Amygdala (tissue), 56 donors: Measurements from ENCODE around the gene RIMS1.
"Not testable (repeated sequence)": the region's sequence is repeated elsewhere in the genome, so short reads cannot be mapped to it uniquely, and the experiment has no call there.

Source experiments
- DNase-seq, 56 donors: peaks; one replicate each; lab custom pipeline; 2025; lab: John Stamatoyannopoulos, UW

RIMS1 gene

GRCh38 chr6:72296375-72296774 lies 410.0 kb downstream of the RIMS1 start:
- no peak for DNase-seq

GRCh38 chr6:72305971-72306370 lies 419.6 kb downstream of the RIMS1 start:
- no peak for DNase-seq

GRCh38 chr6:72316675-72317380 lies 430.5 kb downstream of the RIMS1 start:
- no peak for DNase-seq

GRCh38 chr6:72321788-72322187 lies 435.4 kb downstream of the RIMS1 start:
- DNase-seq = no peak

DNA sequence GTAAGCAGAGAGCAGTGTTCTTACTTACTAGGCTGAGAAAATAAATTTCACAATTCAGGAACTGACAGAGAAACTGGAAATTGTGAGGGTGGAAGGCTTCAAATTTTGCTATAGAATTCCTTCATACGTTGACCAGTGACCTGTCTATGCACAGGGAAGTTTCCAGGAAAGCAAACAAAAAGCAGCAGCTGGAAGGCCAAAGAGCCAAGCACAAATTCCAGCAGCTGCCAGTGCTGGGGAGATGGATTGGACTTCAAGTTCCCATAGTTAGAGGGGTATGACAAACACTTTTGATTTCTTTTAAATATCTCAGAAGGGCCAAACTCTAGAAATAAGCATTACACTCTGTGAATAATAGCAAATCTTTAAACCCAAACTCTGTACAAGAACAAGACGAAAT lies 436.4 kb downstream of the RIMS1 start:
- DNase-seq = no peak

DNA sequence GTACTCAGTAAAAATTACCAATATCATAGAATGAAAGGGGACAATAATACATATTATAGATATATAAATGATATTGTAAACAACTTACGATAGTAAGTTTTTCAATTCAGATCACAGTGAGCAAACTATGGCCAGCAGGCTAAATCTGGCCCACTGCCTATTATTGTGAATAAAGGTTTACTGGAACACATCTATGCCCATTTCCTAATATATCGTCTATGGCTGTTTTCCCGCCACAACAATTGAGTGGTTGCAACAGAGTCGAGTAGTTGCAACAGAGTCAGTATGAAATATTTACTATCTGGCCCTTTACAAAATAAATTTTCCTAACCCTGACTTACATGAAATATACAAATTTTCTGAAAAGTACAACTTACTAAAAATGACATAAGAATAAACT lies 438.2 kb downstream of the RIMS1 start:
- DNase-seq = no peak

- no peak for DNase-seq
Measured at GRCh38 chr6:72328775-72329174, 442.4 kb downstream of the RIMS1 start.

DNA sequence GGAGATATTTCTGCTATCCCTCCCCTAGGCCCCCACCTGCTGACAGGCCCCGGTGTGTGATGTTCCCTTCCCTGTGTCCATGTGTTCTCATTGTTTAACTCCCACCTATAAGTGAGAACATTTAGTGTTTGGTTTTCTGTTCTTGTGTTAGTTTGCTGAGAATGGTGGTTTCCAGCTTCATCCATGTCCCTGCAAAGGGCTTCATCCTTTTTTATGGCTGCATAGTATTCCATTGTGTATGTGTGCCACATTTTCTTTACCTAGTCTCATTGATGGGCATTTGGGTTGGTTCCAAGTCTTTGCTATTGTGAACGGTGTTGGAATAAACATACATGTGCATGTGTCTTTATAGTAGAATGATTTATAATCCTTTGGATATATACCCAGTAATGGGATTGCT lies 448.9 kb downstream of the RIMS1 start:
- not testable (repeated sequence) for DNase-seq

- DNase-seq = no peak
Measured at GRCh38 chr6:72348926-72349325, 462.6 kb downstream of the RIMS1 start.

DNA sequence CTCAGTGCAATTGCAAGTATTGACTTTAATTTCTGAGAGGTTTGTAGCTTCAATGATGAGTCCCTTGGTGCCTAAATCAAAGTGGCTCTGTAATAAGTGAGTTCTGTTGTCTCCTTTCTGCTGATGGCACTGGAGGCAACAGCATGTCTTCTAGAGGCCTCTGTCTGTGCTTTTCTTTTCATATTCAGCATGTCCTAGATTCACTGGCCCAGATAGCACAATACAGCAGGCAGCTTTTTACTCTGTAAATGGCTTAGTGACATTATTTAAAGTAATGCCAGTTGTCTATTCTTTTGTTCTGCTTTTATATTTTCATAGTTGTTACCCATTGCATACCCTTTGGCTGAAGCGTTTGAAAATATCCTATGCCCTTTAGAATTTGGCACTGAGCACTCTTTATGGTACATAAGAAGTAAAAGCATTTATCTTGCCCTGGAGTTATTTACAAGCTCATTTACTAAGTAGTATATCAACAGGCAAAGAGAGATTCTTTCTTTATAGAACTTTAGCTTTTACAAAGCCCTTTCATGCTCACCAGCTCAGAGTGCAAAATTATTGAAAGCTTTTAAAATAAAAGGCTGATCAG lies 464.0 kb downstream of the RIMS1 start:
- no peak for DNase-seq

DNA sequence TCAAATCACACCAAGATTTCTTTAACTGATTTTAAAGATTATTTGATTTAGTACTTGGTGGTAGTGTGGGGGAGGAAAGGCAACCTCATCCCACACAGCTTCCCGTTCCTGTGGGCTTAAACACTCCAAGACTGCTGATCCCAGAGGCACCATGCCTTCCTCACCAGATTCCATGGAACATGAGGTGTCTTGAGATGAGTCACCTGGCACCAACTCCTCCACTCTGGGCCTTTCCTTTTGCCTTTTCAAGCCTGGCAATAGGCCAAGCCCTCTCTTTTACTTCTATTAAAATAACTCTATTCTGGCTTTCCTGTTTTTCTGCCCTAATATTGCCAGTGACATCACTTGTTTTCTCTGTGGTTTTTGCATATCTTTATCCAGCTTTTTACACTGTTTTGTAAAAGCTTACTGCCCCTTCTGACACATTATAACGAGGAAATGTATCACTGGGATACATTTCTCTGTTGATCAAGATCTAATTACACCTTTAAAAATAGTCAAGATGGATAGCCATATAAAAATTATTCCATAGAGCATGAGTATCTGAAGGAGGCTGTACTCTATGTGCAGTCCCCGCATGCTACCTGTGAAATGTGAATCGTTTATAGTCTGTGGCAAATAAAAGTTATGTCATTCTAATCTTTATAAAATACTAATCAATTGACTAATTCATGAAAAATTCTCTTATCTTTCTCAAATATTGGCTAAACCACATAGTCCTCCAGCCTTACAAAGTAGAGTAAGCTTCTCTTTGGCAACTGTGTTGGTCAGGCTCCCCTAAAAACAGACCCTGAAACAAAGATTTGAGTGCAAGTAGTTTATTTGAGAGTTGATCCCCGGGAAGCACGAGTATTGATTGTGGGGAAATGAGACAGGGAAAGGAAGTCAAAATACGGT lies 477.7 kb downstream of the RIMS1 start:
- DNase-seq = peak in 21 of 56 donors; percentile 1 to 42 (median 5)

GRCh38 chr6:72365773-72366172 lies 479.4 kb downstream of the RIMS1 start:
- DNase-seq = no peak

- no peak for DNase-seq
Measured at GRCh38 chr6:72367439-72367838, 481.1 kb downstream of the RIMS1 start.

DNA sequence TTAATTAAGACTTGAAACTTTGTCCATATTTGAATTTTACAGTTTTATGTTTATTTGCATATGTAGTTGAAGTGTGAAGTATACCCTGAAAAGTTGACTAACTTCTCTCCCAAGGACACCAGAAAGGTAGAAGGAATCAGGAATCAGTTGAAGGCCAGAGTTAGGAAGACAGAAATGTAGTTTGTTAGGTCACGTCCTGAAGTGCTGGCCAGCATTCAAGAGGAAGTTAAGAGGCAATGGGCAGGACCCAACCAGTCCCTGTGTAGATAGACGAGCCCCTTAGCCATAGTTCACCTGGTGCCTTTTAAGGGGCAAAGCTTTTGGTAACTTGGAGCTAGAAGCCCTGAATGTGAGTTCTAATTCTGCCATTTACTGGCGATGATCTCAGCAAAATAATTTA lies 485.1 kb downstream of the RIMS1 start:
- DNase-seq = no peak

- no peak for DNase-seq
Measured at GRCh38 chr6:72374172-72374571, 487.8 kb downstream of the RIMS1 start.

GRCh38 chr6:72374857-72375256 lies 488.5 kb downstream of the RIMS1 start:
- no peak for DNase-seq

DNA sequence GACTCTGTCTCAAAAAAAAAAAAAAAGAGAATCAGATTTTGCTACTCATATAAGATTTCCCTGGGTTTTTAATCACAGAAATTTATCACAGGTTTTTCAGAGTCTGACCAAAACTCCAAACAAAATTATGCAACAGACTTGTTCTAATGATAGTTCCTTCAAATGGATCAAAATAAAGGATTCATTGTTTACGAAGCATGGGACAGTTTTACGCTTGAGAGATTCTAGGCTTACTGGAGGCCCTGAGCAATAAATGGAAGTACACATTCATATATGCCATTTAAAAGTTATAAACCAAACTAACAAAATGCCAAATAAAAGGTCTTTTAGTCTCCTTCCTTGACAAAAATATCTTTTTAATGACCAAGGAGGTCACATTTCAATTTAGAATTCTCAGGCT lies 490.4 kb downstream of the RIMS1 start:
- DNase-seq = no peak

GRCh38 chr6:72381076-72381475 lies 494.7 kb downstream of the RIMS1 start:
- DNase-seq = no peak

- no peak for DNase-seq
Measured at GRCh38 chr6:72382602-72383529, 496.5 kb downstream of the RIMS1 start.

DNA sequence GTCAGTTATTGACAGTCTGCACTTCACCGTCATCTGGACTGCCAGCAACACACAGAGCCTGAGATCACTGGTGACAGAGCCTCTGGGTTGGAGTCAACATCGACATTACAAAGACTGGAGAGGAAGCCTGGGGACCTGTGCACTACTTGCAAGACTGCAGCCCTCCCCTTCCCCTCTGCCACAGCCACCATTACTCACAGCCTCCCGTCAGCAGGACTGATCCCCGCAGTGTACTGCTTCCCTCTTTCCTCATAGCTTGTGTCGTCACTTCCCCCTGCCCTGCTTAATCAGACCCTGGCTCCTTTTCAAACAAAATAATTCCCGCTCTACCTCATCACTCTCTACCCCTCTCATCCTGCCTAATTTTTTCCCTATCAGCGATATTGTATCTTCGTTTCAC lies 500.0 kb downstream of the RIMS1 start:
- DNase-seq = no peak
